Gastroesophageal sphincter (tissue), 3 donors: Measurements from ENCODE around the gene SGMS1.

Experiments used
- EP300 ChIP-seq: sonication (generic); formaldehyde crosslinking; IDR thresholded peaks from one replicate; pipeline ENCODE4 v1.6.1; 2017; ENCODE audit warnings: antibody characterized with exemption, mild to moderate bottlenecking
- POLR2A ChIP-seq, 2 donors: fragments of 450-650 bp; IDR thresholded peaks; one replicate each; pipeline ENCODE4 v1.6.1; 2017; ENCODE audit warnings: antibody characterized with exemption in 2 of 2, mild to moderate bottlenecking in 2 of 2, moderate library complexity in 1 of 2
- POLR2AphosphoS5 ChIP-seq: sonication (generic); formaldehyde crosslinking; IDR thresholded peaks from one replicate; pipeline ENCODE4 v1.6.1; 2017; ENCODE audit warnings: antibody characterized with exemption
- TF ChIP-seq, protein P1 (sequence below), 4 experiments: fragments of 200-600 bp in 2 of 4; fragments of 450-650 bp in 2 of 4; sonication (generic) in 1 of 4; IDR thresholded peaks; one replicate each; pipeline ENCODE4 v1.5.1; 2017 to 2019; ENCODE audit warnings: antibody characterized with exemption in 4 of 4, mild to moderate bottlenecking in 2 of 4, moderate library complexity in 2 of 4

DNA sequence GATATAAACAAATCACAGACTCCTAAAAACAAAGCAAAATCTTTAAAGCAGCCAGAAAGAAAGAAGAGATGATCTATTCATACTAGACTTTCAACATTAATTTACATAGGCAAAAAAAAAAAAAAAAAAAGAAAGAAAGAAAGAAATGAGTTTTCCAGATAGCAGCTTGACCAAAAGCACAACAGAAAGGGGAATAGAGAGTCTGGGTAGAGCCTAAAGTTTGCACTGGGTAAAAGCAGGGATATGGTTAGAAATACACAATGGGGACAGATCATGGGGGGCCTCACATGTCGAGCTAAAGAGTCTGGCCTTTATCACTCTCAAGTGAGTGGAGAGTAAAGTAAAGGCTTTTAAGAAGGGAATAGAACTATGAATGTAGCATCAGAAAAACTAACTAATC lies 169.8 kb downstream of the SGMS1 start:
- TF ChIP-seq POLR2AphosphoS5 (no peak), POLR2A (IDR thresholded peaks at IDR 0.05) (no peak), EP300 (no peak)
- TF ChIP-seq, protein P1, sequence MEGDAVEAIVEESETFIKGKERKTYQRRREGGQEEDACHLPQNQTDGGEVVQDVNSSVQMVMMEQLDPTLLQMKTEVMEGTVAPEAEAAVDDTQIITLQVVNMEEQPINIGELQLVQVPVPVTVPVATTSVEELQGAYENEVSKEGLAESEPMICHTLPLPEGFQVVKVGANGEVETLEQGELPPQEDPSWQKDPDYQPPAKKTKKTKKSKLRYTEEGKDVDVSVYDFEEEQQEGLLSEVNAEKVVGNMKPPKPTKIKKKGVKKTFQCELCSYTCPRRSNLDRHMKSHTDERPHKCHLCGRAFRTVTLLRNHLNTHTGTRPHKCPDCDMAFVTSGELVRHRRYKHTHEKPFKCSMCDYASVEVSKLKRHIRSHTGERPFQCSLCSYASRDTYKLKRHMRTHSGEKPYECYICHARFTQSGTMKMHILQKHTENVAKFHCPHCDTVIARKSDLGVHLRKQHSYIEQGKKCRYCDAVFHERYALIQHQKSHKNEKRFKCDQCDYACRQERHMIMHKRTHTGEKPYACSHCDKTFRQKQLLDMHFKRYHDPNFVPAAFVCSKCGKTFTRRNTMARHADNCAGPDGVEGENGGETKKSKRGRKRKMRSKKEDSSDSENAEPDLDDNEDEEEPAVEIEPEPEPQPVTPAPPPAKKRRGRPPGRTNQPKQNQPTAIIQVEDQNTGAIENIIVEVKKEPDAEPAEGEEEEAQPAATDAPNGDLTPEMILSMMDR (IDR thresholded peaks at IDR 0.05), result no peak
